Transverse colon (tissue), 4 donors: ENCODE measurements around the gene IFNG. TPM values are rescaled to one million over a fixed set of nuclear protein-coding genes. Genes with fewer than 3 reads are reported as not detected.
"Not testable (repeated sequence)": the region's sequence is repeated elsewhere in the genome, so short reads cannot be mapped to it uniquely, and the experiment has no call there.

Experiments used
- DNase-seq: peaks from one replicate; pipeline ENCODE4 v3.0.0-alpha.2; 2019
- H3K27ac ChIP-seq, 4 donors: fragments of 200-600 bp; sonication (generic); 2 replicates each; pipeline ENCODE4 v1.5.1; 2016 to 2018; ENCODE audit warnings: inconsistent platforms in 4 of 4
- H3K27me3 ChIP-seq: fragments of 200-600 bp; sonication (generic); 2 replicates; pipeline ENCODE4 v1.5.1; 2017; ENCODE audit warnings: inconsistent platforms
- H3K36me3 ChIP-seq, 4 donors: fragments of 200-600 bp; sonication (generic); 2 replicates each; pipeline ENCODE4 v1.5.1; 2017 to 2019; ENCODE audit warnings: inconsistent platforms in 4 of 4
- H3K4me1 ChIP-seq, 4 donors: fragments of 200-600 bp; sonication (generic); 2 replicates each; pipeline ENCODE4 v1.5.1; 2017 to 2020; ENCODE audit warnings: inconsistent platforms in 4 of 4
- H3K4me3 ChIP-seq, 4 donors: fragments of 200-600 bp; sonication (generic); 1 replicate in 1 of 4; 2 replicates in 3 of 4; pipeline versions ENCODE4 v1.5.1 to v1.6.1; 2017 to 2019; ENCODE audit warnings: inconsistent platforms in 4 of 4
- H3K9me3 ChIP-seq, 2 donors: fragments of 200-600 bp; sonication (generic); 2 replicates each; pipeline ENCODE4 v1.5.1; 2017 to 2019; ENCODE audit warnings: inconsistent platforms in 2 of 2
- EP300 ChIP-seq: sonication (generic); formaldehyde crosslinking; IDR thresholded peaks from one replicate; pipeline ENCODE4 v1.6.1; 2017; ENCODE audit warnings: antibody characterized with exemption, low read depth
- POLR2A ChIP-seq: fragments of 450-650 bp; IDR thresholded peaks from one replicate; pipeline ENCODE4 v1.6.1; 2016; ENCODE audit warnings: antibody characterized with exemption, mild to moderate bottlenecking, moderate library complexity
- POLR2AphosphoS5 ChIP-seq, 3 donors: sonication (generic); formaldehyde crosslinking; IDR thresholded peaks; one replicate each; pipeline ENCODE4 v1.6.1; 2016; ENCODE audit warnings: antibody characterized with exemption in 3 of 3
- WGBS, 2 donors: methylation state at CpG; one replicate each; pipeline ENCODE4 v1.1.5; 2018; ENCODE audit warnings: low coverage in 1 of 2; 5-methylcytosine and 5-hydroxymethylcytosine counted together
- in situ Hi-C, 4 donors: fragments of 200-750 bp; cut with MboI; loops; one replicate each; pipeline versions ENCODE4 v1.15.0 to v1.15.1; 2017; ENCODE audit warnings: low sequenced_read_pairs in 3 of 4, low pct_ligation_motif_present in 1 of 4, low pct_unique_long_range_greater_than_20kb in 1 of 4
- intact Hi-C: fragments of 100-400 bp; cut with DNase I; formaldehyde crosslinking; loops from one replicate; pipeline ENCODE4 v1.15.1; 2023; ENCODE audit warnings: low total_unique reads
- total RNA-seq, 4 donors: library from RNA; depleted of rRNA; stranded (reverse); fragments of >200 nt; gene quantifications; one replicate each; pipeline ENCODE4 v1.1.0, GENCODE V29; 2016
- TF ChIP-seq, protein P1 (sequence below), 5 experiments: fragments of 200-600 bp in 3 of 5; fragments of 450-650 bp in 2 of 5; sonication (generic) in 3 of 5; IDR thresholded peaks; 1 replicate in 2 of 5; 2 replicates in 3 of 5; pipeline ENCODE4 v1.5.1; 2016 to 2017; ENCODE audit warnings: antibody characterized with exemption in 5 of 5, inconsistent platforms in 3 of 5, mild to moderate bottlenecking in 2 of 5, moderate library complexity in 1 of 5

IFNG gene
- not detected for total RNA-seq

DNA sequence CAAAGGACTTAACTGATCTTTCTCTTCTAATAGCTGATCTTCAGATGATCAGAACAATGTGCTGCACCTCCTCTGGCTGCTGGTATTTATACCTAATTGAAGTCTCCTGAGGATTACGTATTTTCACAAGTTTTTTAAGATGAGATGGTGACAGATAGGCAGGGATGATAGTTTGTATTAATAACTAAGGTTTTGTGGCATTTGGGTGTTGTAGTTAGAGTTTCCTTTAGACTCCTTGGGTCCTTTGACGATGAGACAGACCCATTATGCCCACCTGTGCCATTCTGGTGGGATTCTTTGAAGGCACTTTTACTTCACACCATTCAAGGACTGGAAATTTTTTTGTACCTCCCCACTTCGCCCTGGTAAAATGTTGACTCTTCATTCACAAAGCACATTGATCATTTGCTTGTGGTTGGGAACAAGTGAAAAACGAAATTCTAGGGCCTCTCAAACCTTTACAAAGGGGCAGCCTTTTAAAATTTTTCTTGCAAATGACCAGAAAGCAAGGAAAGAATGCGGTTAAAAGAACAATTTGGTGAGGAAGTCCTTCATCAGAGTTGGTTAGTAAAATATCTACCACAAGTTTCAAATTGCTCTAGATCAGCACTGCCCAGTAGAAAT is at the start of gene IFNG:
IFNG (minus strand) TSS at position 60 of the 624 bp plus-strand sequence. CDS start 125 bp downstream, outside the sequence.
- intact Hi-C loops (no loop called here), in situ Hi-C loops (no loop called here)
- no peaks in the 10 kb centered on the region for H3K9me3 ChIP-seq
- TF ChIP-seq POLR2A (no peak), EP300 (no peak), POLR2AphosphoS5 (IDR thresholded peaks at IDR 0.05) (no peak)
- TF ChIP-seq, protein P1, sequence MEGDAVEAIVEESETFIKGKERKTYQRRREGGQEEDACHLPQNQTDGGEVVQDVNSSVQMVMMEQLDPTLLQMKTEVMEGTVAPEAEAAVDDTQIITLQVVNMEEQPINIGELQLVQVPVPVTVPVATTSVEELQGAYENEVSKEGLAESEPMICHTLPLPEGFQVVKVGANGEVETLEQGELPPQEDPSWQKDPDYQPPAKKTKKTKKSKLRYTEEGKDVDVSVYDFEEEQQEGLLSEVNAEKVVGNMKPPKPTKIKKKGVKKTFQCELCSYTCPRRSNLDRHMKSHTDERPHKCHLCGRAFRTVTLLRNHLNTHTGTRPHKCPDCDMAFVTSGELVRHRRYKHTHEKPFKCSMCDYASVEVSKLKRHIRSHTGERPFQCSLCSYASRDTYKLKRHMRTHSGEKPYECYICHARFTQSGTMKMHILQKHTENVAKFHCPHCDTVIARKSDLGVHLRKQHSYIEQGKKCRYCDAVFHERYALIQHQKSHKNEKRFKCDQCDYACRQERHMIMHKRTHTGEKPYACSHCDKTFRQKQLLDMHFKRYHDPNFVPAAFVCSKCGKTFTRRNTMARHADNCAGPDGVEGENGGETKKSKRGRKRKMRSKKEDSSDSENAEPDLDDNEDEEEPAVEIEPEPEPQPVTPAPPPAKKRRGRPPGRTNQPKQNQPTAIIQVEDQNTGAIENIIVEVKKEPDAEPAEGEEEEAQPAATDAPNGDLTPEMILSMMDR (IDR thresholded peaks at IDR 0.05): no peak
- no peak within 1 kb of the TSS for H3K4me3 ChIP-seq
- no peak within 1 kb of the TSS for H3K27ac ChIP-seq
- no peak for DNase-seq
- no peaks in the 10 kb centered on the region for H3K4me1 ChIP-seq
- 60 to 64% methylated on average over 4 to 5 of the region's 5 CpGs for WGBS, 2 donors
- no peaks in the 10 kb centered on the region for H3K36me3 ChIP-seq
- H3K27me3 ChIP-seq: no peaks in the 10 kb centered on the region

DNA sequence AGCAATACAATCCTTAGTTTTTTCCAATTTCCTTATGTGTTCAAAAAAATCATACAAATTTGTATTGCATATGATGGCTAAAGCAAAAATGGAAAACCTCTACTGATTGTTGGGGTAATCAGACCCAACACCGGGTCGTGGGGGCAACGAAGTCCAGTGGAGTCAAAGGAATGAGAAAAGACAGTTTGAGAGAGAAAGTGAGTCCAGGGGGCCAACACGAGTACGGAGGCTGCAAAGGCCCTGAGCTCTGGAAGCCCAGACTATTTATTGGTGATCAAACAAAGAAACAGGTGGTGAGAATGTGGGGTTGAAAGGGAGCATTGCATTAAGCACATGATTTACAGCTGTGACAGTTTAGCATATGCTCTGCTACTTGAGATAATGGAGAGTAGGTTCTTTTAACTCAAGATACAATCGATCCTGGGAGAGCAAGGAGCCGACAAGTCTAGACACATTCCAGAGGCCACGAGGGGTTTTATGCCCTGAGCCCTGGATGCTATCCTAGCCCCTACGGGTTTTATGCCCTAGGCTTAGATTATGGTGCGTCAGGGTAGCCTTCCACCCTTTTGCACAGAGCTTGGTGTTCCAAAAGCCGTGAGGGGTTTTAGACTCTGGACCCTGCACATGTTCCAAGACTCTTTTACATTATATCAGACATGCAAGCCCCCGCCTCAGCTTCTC is 49.6 kb upstream of the IFNG start:
- H3K27ac ChIP-seq, H3K4me3 ChIP-seq, H3K4me1 ChIP-seq, H3K36me3 ChIP-seq, intact Hi-C loops, DNase-seq, H3K9me3 ChIP-seq, in situ Hi-C loops: not testable (repeated sequence)
- WGBS, 2 donors: 67 to 74% methylated on average over 7 to 12 of the region's 12 CpGs
- H3K27me3 ChIP-seq: peaks cover 14% of the 10 kb centered on the region

DNA sequence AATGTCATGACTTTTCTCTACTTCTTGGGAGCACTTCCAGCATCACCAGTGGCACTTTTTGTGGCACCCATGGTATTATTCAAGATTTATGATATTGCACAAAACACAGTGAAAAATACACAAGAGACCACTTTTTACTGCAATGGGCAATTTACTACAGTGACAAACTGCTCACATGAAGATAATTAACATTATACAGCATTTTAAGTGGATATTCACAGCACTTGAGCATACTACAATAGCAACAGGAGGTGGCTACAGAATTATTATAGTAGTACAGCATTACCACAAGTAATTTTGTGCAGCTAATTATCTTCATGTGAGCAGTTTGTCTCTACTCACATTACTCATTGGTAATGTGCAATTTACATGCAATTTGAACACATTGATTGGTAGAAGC is 47.7 kb upstream of the IFNG start:
- TF ChIP-seq POLR2AphosphoS5 (IDR thresholded peaks at IDR 0.05): no peak
- TF ChIP-seq, protein P1 (IDR thresholded peaks at IDR 0.05): no peak
- no peak for TF ChIP-seq POLR2A
- no peak for TF ChIP-seq EP300
- peaks cover 3% of the 10 kb centered on the region for H3K27me3 ChIP-seq
- H3K9me3 ChIP-seq: no peaks in the 10 kb centered on the region
- H3K36me3 ChIP-seq: no peaks in the 10 kb centered on the region
- no peak for DNase-seq
- H3K4me3 ChIP-seq: no peak overlapping the region
- intact Hi-C loops: no loop called here
- H3K4me1 ChIP-seq: no peaks in the 10 kb centered on the region
- no peak overlapping the region for H3K27ac ChIP-seq
- in situ Hi-C loops: no loop called here

DNA sequence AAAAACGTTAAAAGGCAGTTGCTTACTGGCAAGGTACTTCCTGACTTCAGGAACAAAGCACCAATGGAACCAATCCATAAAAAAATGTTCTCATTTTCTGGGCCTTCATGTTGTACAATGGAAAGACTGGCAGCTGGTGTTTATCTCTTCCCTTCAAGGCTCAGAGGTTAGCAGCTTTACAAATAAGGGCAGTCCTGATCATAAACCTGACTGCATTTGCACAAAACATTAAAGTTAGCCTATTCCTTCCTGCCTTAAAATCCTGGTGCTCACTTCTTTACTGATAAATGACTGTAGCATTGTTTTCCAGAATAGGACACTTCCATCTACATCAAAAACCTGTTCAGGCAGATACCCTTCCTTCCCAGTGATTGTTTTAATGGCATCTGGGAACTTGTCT is 46.9 kb upstream of the IFNG start:
- TF ChIP-seq POLR2AphosphoS5 (IDR thresholded peaks at IDR 0.05): no peak
- no peak for TF ChIP-seq POLR2A
- no peak for TF ChIP-seq EP300
- TF ChIP-seq, protein P1 (IDR thresholded peaks at IDR 0.05): no peak
- no peak for DNase-seq
- peaks cover 3% of the 10 kb centered on the region for H3K27me3 ChIP-seq
- intact Hi-C loops: no loop called here
- H3K4me1 ChIP-seq: no peaks in the 10 kb centered on the region
- no peaks in the 10 kb centered on the region for H3K36me3 ChIP-seq
- H3K4me3 ChIP-seq: no peak overlapping the region
- no peaks in the 10 kb centered on the region for H3K9me3 ChIP-seq
- in situ Hi-C loops: no loop called here
- H3K27ac ChIP-seq: no peak overlapping the region
- 15% methylated on average over 1 of the region's 1 CpG; no CpG with 5 or more reads in 1 of the 2 donors for WGBS, 2 donors

DNA sequence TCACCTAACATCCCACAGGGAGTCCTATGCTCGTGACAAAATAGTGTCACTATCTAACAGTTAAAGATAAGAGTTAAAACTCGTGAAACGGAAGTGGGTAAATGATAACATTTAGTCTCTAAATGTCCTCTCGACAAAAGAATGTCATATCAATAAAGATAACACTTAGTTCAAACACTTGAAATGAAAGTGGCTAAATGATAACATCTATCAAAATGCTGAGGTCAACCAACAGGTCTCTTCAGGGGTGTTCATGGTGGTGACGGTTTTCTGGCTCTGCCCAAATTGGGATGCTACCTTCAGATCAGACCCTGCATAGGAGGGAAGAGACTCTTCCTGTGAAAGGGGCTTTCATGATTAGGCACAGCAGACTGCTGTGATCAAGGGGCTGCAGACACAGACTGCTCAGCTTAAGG is 43.9 kb upstream of the IFNG start:
- TF ChIP-seq EP300 (no peak), POLR2AphosphoS5 (IDR thresholded peaks at IDR 0.05) (no peak), POLR2A (no peak)
- TF ChIP-seq, protein P1 (IDR thresholded peaks at IDR 0.05): no peak
- 30 to 56% methylated on average over 4 to 5 of the region's 5 CpGs for WGBS, 2 donors

More for the DNA sequence above, 43.9 kb upstream of the IFNG start:
- Histone ChIP-seq H3K27ac (no peak overlapping the region), H3K4me3 (no peak overlapping the region), H3K36me3 (no peaks in the 10 kb centered on the region), H3K4me1 (no peaks in the 10 kb centered on the region), H3K27me3 (peaks cover 3% of the 10 kb centered on the region), H3K9me3 (no peaks in the 10 kb centered on the region)
- no peak for DNase-seq
- intact Hi-C loops: no loop called here
- in situ Hi-C loops: no loop called here
